Astrocyte of the cerebellum (primary cell): ENCODE results near the gene WIPF3.
A peak's percentile ranks its signal among the peaks of the same experiment; 100 is the strongest.

Experiments used
- DNase-seq: peaks from one replicate; pipeline ENCODE4 v3.0.0-alpha.2; 2011; ENCODE audit warnings: low read depth
- H3K4me3 ChIP-seq: 2 replicates; pipeline ENCODE4 v1.5.1; 2011; ENCODE audit warnings: mild to moderate bottlenecking, low read depth, low read length, moderate library complexity
- in situ Hi-C: cut with HindIII; loops from 2 replicates; pipeline ENCODE4 v1.10.0; 2017; ENCODE audit warnings: low sequenced_read_pairs
- TF ChIP-seq, protein P1 (sequence below): IDR thresholded peaks from 2 replicates; pipeline ENCODE4 v1.5.1; 2012; ENCODE audit warnings: low read length, low read depth, moderate library complexity, mild to moderate bottlenecking; ENCODE audit errors: missing control alignments

The WIPF3 gene

DNA sequence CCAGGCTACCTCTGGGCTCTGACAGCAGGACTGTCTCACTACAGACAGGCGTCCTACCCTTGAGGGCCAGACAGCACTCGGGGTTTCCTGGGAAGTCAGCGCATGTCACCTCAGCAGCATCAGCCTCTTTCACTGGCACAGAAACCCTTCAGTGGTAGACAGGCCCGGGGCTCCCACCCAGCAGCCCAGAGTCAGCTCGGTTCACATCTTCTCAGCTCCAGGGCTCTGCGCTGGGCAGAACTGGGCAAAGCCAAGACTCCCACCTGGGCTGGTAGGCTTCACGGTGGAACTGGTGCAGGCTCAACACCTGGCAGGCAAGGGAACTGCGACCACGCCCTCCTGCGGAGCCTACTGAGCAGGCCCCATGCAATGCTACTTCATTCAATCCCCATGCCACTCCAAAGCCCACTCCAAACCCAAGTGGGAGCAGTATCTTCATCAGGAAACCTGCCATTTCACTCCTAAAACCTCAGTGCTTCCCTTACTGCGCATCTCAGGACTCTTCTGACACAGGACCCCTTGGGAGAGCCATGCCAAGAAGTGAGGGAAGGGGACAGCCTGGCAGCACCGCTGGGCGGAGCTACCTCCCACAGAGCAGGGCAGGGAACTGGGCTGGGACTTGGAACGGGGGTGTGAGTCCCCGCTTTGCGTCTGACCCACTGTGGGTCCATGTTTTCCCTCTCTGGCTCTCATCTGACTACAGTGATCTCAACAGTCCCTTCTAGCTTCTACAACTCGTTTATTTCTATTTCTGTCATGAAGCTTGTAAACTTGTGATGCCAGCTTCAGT, 122.9 kb downstream of the WIPF3 start:
- DNase-seq: no peak
- in situ Hi-C loops: no loop called here
- H3K4me3 ChIP-seq: no peak overlapping the region
- TF ChIP-seq, protein P1, sequence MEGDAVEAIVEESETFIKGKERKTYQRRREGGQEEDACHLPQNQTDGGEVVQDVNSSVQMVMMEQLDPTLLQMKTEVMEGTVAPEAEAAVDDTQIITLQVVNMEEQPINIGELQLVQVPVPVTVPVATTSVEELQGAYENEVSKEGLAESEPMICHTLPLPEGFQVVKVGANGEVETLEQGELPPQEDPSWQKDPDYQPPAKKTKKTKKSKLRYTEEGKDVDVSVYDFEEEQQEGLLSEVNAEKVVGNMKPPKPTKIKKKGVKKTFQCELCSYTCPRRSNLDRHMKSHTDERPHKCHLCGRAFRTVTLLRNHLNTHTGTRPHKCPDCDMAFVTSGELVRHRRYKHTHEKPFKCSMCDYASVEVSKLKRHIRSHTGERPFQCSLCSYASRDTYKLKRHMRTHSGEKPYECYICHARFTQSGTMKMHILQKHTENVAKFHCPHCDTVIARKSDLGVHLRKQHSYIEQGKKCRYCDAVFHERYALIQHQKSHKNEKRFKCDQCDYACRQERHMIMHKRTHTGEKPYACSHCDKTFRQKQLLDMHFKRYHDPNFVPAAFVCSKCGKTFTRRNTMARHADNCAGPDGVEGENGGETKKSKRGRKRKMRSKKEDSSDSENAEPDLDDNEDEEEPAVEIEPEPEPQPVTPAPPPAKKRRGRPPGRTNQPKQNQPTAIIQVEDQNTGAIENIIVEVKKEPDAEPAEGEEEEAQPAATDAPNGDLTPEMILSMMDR: no peak

DNA sequence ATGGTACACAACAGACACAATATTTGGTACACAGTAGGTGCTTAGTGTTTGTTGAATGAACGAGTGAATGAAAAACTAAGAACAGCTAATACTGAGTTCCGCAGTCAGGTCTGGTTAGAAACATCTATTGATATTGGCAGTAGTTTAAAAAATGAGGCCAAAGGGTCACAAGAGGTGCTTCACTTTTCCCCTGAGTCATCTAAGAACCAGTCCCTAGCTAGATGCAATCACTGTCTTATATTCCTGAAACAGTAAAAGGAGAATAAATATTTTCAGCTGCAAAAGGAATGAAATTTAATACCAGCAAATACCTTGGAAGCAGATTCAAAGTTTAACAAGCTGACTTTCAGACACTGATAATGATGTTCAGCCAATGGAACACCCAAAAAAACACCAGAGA, 128.8 kb downstream of the WIPF3 start:
- no peak for DNase-seq
- TF ChIP-seq, protein P1: no peak

DNA sequence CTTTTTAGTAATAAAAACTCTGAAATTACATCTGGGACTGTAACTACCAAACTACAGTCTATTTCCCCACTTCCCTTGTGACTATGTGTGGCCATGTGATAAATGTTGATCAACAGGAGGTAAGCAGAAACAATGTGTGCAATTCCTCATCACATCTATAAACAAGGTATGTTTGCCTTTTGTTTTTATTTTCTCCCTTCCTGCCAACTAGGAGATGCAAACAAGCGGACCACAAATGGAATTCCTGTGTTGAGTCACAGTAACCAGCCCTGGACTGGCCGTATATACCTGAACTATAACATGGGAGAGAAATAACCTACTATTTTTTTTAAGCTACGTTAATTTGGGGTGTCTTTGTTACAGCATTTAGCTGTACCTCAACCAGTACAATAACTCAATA, 130.8 kb downstream of the WIPF3 start:
- TF ChIP-seq, protein P1: no peak
- in situ Hi-C loops: no loop called here
- DNase-seq: no peak
- no peak overlapping the region for H3K4me3 ChIP-seq

More for the DNA sequence above, 128.8 kb downstream of the WIPF3 start:
- in situ Hi-C loops: no loop called here
- no peak overlapping the region for H3K4me3 ChIP-seq

- TF ChIP-seq, protein P1: no peak
- H3K4me3 ChIP-seq: no peak overlapping the region
- in situ Hi-C loops: no loop called here
- no peak for DNase-seq
These were observed 133.9 kb downstream of the WIPF3 start for GRCh38 chr7:29940199-29940598.

DNA sequence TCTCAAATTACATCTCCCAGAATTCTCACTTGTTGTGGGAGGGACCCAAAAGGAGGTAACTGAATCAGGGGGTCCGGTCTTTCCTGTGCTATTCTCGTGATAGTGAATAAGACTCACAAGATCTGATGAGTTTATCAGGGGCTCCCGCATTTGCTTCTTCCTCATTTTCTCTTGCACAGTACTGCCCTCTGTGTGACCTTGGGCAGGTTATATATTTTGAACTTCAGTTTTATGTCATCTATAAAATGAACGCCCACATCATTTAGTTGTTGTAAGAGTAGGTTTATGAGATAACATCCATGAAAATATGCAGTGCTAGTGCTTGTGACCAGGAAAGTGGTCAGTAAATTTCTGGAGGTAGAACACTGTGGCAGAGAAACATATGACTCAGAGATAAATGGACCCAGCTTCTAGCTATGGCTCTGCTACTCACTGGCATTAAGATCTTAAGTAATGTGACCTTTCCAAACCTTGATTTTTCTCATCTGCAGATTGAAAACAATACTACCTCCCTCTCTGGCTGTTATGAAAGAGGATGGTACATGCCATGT, 139.0 kb downstream of the WIPF3 start:
- no peak for DNase-seq
- H3K4me3 ChIP-seq: no peak overlapping the region
- in situ Hi-C loops: no loop called here
- TF ChIP-seq, protein P1: no peak

GRCh38 chr7:29946428-29947186, 140.3 kb downstream of the WIPF3 start:
- TF ChIP-seq, protein P1: peak; percentile 50
- H3K4me3 ChIP-seq: no peak overlapping the region
- in situ Hi-C loops: no loop called here
- no peak for DNase-seq
